ENCODE results near the gene ACTL10. TPM values are rescaled to one million over a fixed set of nuclear protein-coding genes. Genes with fewer than 3 reads are reported as not detected.
"Not testable (repeated sequence)": the region's sequence is repeated elsewhere in the genome, so short reads cannot be mapped to it uniquely, and the experiment has no call there.

ACTL10 gene
- total RNA-seq, 1 donor from 2014 or later, result 2.8 TPM

DNA sequence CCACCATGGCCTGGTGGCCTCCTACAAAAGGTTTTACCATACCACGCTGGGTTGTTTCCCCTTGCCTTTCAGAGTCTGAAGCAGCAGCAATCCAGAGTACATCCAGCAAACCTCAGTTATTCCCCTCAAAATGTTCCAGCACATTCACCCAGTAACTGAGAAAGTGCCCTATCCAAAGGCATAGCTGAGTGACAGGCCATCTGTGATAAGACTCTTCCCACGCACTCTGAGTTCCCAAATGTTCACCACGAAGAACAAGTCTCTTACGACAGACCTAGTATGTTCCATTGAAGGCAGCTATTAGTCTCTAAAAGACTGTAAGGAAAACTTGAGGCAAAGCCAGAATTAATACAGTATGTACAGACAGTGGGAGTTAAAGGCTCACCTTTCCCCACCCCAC, 36.2 kb upstream of the ACTL10 start:
- ATAC-seq (ENCODE audit: low read depth) (no peak), DNase-seq (no peak)
- H3K27me3 Mint-ChIP-seq, result no peaks in the 10 kb centered on the region
- TF ChIP-seq, protein P1, sequence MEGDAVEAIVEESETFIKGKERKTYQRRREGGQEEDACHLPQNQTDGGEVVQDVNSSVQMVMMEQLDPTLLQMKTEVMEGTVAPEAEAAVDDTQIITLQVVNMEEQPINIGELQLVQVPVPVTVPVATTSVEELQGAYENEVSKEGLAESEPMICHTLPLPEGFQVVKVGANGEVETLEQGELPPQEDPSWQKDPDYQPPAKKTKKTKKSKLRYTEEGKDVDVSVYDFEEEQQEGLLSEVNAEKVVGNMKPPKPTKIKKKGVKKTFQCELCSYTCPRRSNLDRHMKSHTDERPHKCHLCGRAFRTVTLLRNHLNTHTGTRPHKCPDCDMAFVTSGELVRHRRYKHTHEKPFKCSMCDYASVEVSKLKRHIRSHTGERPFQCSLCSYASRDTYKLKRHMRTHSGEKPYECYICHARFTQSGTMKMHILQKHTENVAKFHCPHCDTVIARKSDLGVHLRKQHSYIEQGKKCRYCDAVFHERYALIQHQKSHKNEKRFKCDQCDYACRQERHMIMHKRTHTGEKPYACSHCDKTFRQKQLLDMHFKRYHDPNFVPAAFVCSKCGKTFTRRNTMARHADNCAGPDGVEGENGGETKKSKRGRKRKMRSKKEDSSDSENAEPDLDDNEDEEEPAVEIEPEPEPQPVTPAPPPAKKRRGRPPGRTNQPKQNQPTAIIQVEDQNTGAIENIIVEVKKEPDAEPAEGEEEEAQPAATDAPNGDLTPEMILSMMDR (IDR thresholded peaks at IDR 0.05), result no peak
- H3K27ac Mint-ChIP-seq, result no peak overlapping the region
- H3K36me3 Mint-ChIP-seq (ENCODE audit: low read depth), result peaks cover 77% of the 10 kb centered on the region
- POLR2A ChIA-PET, result interaction anchor here (0.6 kb wide), 1 partner anchor 1096 kb away, joined by 5 read pairs; no protein-coding TSS in a partner anchor
- intact Hi-C loops (cut with micrococcal nuclease), result no loop called here
- H3K4me3 Mint-ChIP-seq, result no peak overlapping the region
- no peaks in the 10 kb centered on the region for H3K9me3 Mint-ChIP-seq
- CTCF ChIA-PET, result interaction anchor here (0.9 kb wide), 1 partner anchor 11 kb away, joined by 3 read pairs; no protein-coding TSS in a partner anchor
- H3K4me1 Mint-ChIP-seq, result no peaks in the 10 kb centered on the region

DNA sequence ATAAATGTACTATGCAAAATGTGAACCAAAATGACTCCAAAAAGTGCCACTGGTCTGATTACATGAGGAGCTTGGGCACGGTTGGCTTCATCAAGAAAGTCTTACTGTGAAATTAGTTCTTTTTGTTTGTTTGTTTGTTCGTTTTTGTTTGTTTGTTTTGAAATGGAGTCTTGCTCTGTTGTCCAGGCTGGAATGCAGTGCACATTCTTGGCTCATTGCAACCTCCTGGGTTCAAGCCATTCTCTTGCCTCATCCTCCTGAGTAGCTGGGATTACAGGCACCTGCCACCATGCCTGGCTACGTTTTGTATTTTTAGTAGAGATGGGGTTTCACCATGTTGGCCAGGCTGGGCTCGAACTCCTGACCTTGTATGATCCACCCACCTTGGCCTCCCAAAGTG, 34.8 kb upstream of the ACTL10 start:
- CTCF ChIA-PET; H3K27ac Mint-ChIP-seq; intact Hi-C loops (cut with micrococcal nuclease); DNase-seq; ATAC-seq (ENCODE audit: low read depth); H3K27me3 Mint-ChIP-seq; H3K4me3 Mint-ChIP-seq; H3K4me1 Mint-ChIP-seq; POLR2A ChIA-PET; H3K9me3 Mint-ChIP-seq: not testable (repeated sequence)
- H3K36me3 Mint-ChIP-seq (ENCODE audit: low read depth), result peaks cover 71% of the 10 kb centered on the region

DNA sequence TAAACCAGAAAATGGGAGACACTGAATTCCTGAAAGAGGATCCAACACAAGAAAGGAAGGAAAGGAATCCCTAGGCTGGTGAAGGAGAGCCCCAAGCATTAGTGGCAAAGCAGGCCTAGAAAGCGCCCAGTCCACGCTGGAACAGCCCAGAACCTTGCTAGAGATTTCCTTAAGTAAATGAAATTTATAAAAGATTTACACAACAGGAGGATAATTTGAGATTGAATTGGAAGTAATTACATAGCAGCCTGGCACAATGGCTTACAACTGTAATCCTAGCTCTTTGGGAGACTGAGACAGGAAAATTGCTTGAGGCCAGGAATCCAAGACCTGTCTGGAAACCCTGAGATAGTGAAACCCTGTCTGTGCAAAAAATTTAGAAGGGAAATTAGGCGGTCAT, 31.4 kb upstream of the ACTL10 start:
- Mint-ChIP-seq H3K4me3 (no peak overlapping the region), H3K9me3 (no peaks in the 10 kb centered on the region), H3K27ac (no peak overlapping the region), H3K4me1 (no peaks in the 10 kb centered on the region), H3K27me3 (no peaks in the 10 kb centered on the region), H3K36me3 (ENCODE audit: low read depth) (peaks cover 66% of the 10 kb centered on the region)
- TF ChIP-seq, protein P1 (IDR thresholded peaks at IDR 0.05), result no peak
- intact Hi-C loops (cut with micrococcal nuclease), result no loop called here
- POLR2A ChIA-PET, result no interaction called here
- DNase-seq, result no peak
- CTCF ChIA-PET, result no interaction called here
- ATAC-seq (ENCODE audit: low read depth), result no peak

DNA sequence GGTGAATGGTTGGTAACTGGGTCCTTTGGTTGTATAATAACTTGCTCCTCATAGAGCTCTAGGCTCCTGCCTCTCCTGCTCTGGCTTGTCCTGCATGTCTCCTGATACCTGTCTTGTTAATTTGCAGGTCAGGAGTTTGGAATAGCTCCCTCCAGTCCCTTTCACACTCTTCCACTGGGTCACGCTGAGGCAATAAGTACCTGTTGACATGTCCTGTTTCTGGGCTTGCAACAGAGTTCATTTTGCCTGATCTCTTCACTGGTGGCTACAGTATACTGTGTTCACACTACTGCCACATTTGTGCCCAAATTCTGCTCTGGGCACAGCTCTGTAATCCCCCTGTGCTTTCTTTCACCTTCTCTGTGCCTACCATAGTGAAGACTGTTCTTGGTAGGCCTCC, 30.0 kb upstream of the ACTL10 start:
- no peaks in the 10 kb centered on the region for H3K9me3 Mint-ChIP-seq
- POLR2A ChIA-PET, result no interaction called here
- H3K36me3 Mint-ChIP-seq (ENCODE audit: low read depth), result peaks cover 61% of the 10 kb centered on the region
- H3K27ac Mint-ChIP-seq, result no peak overlapping the region
- no peaks in the 10 kb centered on the region for H3K4me1 Mint-ChIP-seq
- intact Hi-C loops (cut with micrococcal nuclease), result no loop called here
- no peaks in the 10 kb centered on the region for H3K27me3 Mint-ChIP-seq
- TF ChIP-seq, protein P1 (IDR thresholded peaks at IDR 0.05), result no peak
- ATAC-seq (ENCODE audit: low read depth), result no peak
- no peak for DNase-seq
- no peak overlapping the region for H3K4me3 Mint-ChIP-seq
- CTCF ChIA-PET, result no interaction called here

DNA sequence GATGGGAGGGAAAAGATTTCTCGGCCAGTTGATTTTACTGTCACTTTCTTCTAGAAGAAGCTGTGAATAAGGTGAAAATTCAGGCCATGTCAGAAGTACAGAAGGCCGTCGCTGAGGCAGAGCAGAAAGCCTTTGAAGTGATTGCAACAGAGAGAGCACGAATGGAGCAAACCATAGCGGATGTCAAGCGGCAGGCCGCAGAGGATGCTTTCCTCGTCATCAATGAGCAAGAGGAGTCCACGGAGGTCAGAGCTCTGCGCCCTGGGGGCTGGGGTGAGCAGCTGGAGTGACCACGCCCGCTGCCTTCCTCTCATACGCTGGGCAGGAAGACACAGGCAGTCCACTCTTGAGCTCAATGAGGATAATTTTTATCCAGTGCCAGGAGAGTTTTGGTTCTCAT, 26.5 kb upstream of the ACTL10 start:
- no peak overlapping the region for H3K4me3 Mint-ChIP-seq
- POLR2A ChIA-PET, result no interaction called here
- no peak for DNase-seq
- TF ChIP-seq, protein P1 (IDR thresholded peaks at IDR 0.05), result no peak
- H3K27me3 Mint-ChIP-seq, result no peaks in the 10 kb centered on the region
- ATAC-seq (ENCODE audit: low read depth), result no peak
- H3K9me3 Mint-ChIP-seq, result no peaks in the 10 kb centered on the region
- intact Hi-C loops (cut with micrococcal nuclease), result no loop called here
- H3K27ac Mint-ChIP-seq, result no peak overlapping the region
- CTCF ChIA-PET, result no interaction called here
- peaks cover 71% of the 10 kb centered on the region for H3K36me3 Mint-ChIP-seq (ENCODE audit: low read depth)
- no peaks in the 10 kb centered on the region for H3K4me1 Mint-ChIP-seq
